GM19455 (cell line): ENCODE measurements around the gene INHBC.

Source experiments
- ATAC-seq: cut with Tn5 transposase; IDR thresholded peaks from one replicate; pipeline ENCODE4 v1.9.1; 2021; ENCODE audit not compliant: unreplicated experiment

The INHBC gene

GRCh38 chr12:57467212-57467874 is 32.8 kb downstream of the INHBC start:
- ATAC-seq: no peak

GRCh38 chr12:57467915-57468314 is 33.3 kb downstream of the INHBC start:
- ATAC-seq: no peak

GRCh38 chr12:57469296-57470164 is 34.9 kb downstream of the INHBC start:
- no peak for ATAC-seq

GRCh38 chr12:57470286-57470969 is 35.8 kb downstream of the INHBC start:
- ATAC-seq: no peak

- ATAC-seq: no peak
Observed at GRCh38 chr12:57470970-57471656, 36.5 kb downstream of the INHBC start.

GRCh38 chr12:57471661-57472060 is 37.1 kb downstream of the INHBC start:
- no peak for ATAC-seq

GRCh38 chr12:57472391-57472790 is 37.8 kb downstream of the INHBC start:
- ATAC-seq: no peak

- no peak for ATAC-seq
Observed at GRCh38 chr12:57473392-57473791, 38.8 kb downstream of the INHBC start.

- no peak for ATAC-seq
Observed at GRCh38 chr12:57473886-57474285, 39.3 kb downstream of the INHBC start.

GRCh38 chr12:57474430-57474829 is 39.8 kb downstream of the INHBC start:
- no peak for ATAC-seq

GRCh38 chr12:57474862-57475261 is 40.3 kb downstream of the INHBC start:
- ATAC-seq: no peak

- ATAC-seq: no peak
Observed at GRCh38 chr12:57475271-57476161, 40.9 kb downstream of the INHBC start.

- ATAC-seq: peak; percentile 36
Observed at GRCh38 chr12:57476162-57476992, 41.8 kb downstream of the INHBC start.

- no peak for ATAC-seq
Observed at GRCh38 chr12:57476993-57477709, 42.6 kb downstream of the INHBC start.

GRCh38 chr12:57477710-57478681 is 43.4 kb downstream of the INHBC start:
- peak; percentile 37 for ATAC-seq

- no peak for ATAC-seq
Observed at GRCh38 chr12:57479043-57479375, 44.4 kb downstream of the INHBC start.

GRCh38 chr12:57479376-57480115 is 45.0 kb downstream of the INHBC start, which contains the start of gene ARHGAP9:
Gene ARHGAP9 (minus strand): TSS chr12:57479866. CDS start chr12:57479406, 460 bp downstream.
- no peak for ATAC-seq
